HG02943 (cell line): ENCODE data around the gene NRP1.
A peak's percentile ranks its signal among the peaks of the same experiment; 100 is the strongest.
"Not testable (repeated sequence)": the region's sequence is repeated elsewhere in the genome, so short reads cannot be mapped to it uniquely, and the experiment has no call there.

Experiments
- ATAC-seq: cut with Tn5 transposase; IDR thresholded peaks from one replicate; pipeline ENCODE4 v1.9.1; 2021; ENCODE audit warnings: mild to moderate bottlenecking, low read depth, moderate library complexity; ENCODE audit not compliant: unreplicated experiment

NRP1 gene

DNA sequence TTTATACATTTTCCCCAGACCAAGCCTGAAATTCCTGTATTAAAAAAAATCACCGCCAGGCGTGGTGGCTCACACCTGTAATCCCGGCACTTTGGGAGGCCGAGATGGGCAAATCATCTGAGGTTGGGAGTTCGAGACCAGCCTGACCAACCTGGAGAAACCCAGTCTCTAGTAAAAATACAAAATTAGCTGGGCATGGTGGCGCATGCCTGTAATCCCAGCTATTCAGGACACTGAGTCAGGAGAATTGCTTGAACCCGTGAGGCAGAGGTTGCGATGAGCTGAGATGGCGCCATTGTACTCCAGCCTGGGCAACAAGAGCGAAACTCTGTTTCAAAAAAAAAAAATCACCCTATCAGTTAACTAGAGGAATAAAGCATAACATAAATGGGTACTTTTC lies 195.8 kb downstream of the NRP1 start:
- ATAC-seq, result not testable (repeated sequence)

DNA sequence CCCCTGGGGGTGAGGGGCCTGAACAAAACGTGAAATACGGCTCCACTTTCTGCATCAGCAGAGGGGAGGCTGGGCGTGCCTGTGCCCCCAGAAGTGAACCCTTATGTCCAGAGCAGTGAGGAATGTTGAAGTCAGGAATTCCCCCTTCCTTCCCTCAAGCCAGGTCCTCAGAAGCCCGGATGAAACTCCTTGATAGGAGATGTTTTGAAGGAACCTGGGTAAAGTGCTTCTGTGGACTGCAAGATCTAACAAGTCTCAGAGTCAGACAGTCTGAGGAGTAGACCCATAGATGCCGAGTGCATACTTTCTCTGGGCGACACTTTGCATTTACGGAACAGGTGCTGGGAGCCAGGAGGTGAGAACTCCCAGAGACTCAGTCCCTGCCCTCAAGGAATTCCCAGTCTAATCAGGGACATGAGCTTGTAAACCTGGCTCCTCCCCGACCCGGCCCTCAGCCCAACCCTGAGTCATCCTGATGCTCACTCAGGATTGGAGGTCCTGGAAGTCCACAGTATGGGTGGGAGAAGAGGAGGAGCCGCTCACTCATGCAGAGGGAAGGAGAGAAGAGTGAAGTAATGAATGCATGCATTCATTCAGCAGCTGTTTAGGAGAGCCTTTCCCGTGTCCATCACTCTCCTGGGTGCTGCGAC lies 197.0 kb downstream of the NRP1 start:
- ATAC-seq, result no peak

DNA sequence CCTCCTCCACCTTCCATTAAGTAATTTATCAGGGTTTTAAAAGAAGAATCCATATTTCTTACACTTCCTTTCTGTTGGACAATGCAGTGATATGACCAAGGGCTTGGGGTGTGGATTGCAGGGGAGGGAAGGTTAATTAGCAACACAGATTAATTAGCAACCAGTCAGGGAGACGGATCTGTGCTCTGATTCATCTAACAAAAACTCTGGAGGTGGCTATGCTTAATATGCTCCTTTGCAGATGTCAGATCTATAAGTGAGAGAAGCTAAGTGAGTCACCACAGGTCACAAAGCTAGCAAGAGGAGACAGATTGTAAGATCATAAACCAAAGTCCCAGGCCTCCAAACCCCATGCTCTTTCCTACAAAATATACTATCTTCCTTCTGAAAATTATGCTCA lies 197.7 kb downstream of the NRP1 start:
- no peak for ATAC-seq

DNA sequence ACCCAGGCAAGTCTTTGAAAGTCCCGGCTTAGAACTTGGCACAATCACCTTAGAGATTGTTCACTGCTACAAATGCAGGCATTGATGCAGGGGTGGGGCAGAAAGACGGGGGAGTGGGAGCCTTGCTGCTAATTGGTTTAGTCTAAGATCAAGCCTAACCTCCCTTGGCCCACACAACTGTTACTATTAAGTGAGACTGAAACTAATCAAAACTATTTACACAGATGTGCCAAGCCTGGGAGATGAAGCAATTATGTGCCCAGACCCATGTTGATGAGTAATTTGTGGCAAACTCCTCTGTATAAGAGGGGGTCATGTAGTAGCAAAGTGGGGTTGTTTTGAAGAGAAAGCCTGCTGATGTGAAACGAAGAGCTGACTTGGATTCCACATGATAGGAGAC lies 198.2 kb downstream of the NRP1 start:
- ATAC-seq, result peak; percentile 52

DNA sequence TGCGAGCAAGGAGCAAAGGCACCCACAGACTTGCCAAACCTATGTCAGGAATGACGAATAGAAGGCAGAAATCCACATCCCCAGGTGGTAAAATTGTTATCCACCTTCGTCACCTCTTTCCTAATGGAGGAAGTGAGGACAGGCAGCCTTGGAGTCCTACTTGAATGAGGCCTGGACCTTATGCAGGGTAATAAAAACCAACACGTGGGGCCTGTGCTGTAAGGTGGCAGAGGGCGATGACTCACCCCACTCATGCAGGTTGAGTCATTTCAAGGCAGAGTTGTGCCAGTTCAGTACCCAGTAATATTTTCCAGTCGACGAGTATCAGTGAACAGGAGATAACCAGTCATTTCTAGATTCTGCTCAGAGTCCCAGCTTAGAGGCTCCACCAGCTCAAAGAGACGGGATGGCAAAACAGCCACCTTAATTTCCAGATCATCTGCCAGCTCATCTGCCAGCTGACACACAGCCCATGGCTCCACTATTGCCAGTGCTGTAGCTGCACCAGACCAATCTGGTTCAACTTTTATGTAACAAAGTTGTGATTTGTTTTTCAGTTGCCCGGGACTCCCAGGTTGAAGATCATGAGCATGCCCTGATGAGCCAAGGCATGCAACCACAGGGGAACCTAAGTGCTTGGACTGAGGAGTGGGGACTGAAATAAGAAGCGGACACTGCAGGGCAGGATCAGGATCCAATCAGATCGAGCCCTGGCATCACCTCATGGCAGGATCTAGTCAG lies 200.3 kb downstream of the NRP1 start:
- ATAC-seq, result peak; percentile 57

DNA sequence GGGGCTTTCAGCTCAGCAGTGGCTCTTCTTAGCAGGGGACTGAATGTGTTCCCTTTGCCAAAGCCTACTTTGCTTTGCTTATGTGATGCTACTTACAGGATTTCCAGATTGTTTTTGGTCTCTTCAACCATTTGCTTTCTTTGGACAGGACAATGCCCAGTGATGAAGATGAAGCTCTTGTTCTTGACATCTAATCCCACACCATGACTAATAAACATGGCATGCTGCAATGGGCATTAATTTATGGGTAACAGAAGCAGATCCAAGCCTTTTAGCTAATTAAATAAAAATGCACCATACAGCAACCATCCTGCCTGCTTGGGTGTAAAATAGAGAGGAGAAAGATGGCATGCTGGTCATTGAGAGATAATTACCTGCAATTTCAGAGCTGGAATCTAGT lies 200.9 kb downstream of the NRP1 start:
- ATAC-seq, result no peak

DNA sequence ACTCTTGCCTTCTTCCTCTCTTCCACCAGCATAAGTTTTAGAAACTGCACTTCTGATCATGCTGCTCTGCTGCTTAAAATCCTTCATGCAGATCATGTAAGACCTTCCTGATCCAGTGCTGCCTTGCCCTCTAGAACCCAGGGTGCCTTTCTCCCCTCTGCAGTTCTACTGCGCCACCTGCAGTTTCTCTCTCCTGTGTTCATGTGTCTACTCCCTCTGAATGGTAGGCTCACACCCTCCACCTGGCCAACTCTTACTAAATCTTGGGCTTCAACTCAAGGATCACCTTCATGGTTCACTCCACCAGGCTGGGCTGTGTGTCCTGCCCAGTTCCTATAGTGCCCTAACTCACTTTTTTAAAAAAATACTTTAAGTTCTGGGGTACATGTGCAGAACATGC lies 201.8 kb downstream of the NRP1 start:
- no peak for ATAC-seq

DNA sequence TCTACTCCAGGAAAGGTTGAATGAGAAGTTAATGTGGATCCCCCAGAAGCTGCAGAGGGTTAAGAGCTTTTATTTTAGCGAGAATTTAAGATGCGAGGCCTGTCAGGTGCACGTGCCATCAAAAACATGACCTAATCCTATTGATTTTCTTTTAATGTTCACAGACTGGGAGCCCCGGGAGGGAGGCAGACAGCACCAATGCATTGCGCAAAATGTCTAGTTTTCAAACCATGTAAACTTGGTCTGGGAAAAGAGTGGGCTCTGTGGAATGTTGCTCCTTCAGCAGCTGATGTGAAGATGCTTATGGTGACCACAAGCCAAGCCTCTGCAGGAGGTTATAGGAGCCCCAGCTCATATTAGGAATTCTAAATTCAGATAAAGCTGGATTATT lies 204.5 kb downstream of the NRP1 start:
- ATAC-seq, result no peak

DNA sequence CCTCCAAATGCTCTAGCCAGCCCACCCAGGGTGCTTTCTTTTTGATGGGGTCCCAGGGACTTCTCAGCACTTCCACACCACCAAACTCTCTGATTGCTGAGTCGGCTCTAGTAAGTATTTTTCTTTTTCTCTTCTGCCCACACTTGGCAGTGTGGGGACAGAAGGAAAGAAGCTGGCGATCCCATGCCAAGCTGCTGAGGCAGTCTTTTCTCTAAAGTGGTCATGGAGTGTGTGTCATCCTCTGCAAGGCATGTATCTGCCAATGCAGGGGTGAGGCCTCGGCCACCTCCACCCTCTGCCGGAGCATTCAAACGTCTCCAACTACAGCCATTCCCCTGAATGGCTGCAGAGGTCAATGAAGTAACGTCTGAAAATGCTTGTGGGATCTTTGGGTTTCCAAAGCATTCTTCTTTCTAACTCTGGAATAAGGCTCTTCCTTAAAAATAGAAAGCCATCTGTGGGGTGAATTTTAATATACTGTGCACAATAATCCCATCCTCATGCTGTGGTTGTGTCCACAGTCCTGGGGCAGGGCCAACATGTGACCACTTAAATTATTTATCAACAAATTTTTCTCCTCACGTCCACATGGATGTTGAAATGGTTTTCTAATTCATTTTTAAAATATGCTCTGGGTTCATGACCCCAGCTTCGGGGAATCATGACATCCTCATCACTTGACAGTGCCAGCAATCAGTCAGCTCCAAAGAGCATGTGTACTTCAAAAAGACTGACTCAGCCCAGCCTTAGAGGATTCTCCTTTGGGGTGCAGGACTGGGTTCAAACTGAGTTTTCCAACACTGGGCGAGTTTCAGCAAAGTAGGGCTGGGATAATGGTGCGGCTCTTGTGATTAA lies 205.1 kb downstream of the NRP1 start:
- no peak for ATAC-seq

DNA sequence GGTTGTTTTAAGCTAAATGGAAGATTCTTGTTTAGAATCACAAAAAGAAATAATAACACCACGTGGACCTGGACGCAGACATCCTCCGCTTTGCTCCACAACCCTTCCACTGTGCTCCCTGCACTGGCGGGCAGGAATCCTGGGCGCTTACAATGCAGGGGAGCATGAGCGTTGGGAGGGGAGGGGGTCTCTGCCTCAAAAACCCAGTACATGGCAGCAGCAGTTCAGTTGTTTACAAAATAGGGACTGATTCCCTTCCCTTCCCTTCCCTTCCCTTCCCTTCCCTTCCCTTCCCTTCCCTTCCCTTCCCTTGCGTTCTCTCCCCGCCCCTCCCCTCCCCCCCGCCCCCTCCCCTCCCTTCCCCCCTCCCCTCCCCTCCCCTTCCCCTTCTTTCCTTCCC lies 206.8 kb downstream of the NRP1 start:
- ATAC-seq, result no peak
